Neural progenitor cell (in vitro differentiated cells): ENCODE measurements around the gene EIF4ENIF1.
"Not testable (repeated sequence)": the region's sequence is repeated elsewhere in the genome, so short reads cannot be mapped to it uniquely, and the experiment has no call there.

Experiments used
- CTCF ChIP-seq: fragments of 200-600 bp; sonication (generic); IDR thresholded peaks from 2 replicates; pipeline ENCODE4 v1.5.1; 2017; ENCODE audit warnings: antibody characterized with exemption, mild to moderate bottlenecking
- EZH2 ChIP-seq: fragments of 200-600 bp; sonication (generic); IDR thresholded peaks from 2 replicates; pipeline ENCODE4 v1.6.1; 2017; ENCODE audit warnings: antibody characterized with exemption, mild to moderate bottlenecking, moderate library complexity

- TF ChIP-seq CTCF, EZH2: not testable (repeated sequence)
These were observed 3.7 kb upstream of the EIF4ENIF1 start for GRCh38 chr22:31493355-31493754.
